Ovary (tissue), 3 donors: ENCODE results near the gene SRCIN1.

Source experiments
- EP300 ChIP-seq: sonication (generic); formaldehyde crosslinking; IDR thresholded peaks from one replicate; pipeline ENCODE4 v1.6.1; 2017; ENCODE audit warnings: antibody characterized with exemption
- POLR2A ChIP-seq: fragments of 450-650 bp; IDR thresholded peaks from one replicate; pipeline ENCODE4 v1.6.1; 2017; ENCODE audit warnings: antibody characterized with exemption, mild to moderate bottlenecking, moderate library complexity
- TF ChIP-seq, protein P1 (sequence below), 3 donors: fragments of 450-650 bp in 2 of 3; fragments of 200-600 bp in 1 of 3; IDR thresholded peaks; one replicate each; pipeline versions ENCODE4 v1.5.1 to v1.8.0; 2016 to 2022; ENCODE audit warnings: antibody characterized with exemption in 3 of 3, mild to moderate bottlenecking in 1 of 3
- donor health status: DM: no; HTN: no; CAD: no.

DNA sequence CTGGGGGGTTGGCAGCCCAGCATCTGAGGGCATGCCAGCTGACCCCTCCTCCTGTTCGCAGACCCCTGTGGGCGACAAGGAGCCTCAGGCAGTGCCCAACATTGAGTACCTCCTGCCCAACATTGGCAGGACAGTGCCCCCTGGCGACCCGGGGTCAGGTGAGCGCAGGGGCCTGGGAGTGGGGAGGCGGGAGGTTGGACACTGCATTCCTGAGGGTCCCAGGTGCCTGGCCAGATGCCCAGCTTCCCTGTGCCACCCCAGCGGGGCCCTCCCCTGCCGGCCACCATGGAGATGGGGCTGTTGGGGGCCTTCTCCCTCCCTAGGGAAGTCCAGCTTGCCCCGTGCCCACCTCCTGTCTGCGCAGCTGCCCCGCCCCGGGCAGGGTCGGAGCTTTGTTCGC, 107.4 kb downstream of the SRCIN1 start:
- no peak for TF ChIP-seq POLR2A
- TF ChIP-seq, protein P1, sequence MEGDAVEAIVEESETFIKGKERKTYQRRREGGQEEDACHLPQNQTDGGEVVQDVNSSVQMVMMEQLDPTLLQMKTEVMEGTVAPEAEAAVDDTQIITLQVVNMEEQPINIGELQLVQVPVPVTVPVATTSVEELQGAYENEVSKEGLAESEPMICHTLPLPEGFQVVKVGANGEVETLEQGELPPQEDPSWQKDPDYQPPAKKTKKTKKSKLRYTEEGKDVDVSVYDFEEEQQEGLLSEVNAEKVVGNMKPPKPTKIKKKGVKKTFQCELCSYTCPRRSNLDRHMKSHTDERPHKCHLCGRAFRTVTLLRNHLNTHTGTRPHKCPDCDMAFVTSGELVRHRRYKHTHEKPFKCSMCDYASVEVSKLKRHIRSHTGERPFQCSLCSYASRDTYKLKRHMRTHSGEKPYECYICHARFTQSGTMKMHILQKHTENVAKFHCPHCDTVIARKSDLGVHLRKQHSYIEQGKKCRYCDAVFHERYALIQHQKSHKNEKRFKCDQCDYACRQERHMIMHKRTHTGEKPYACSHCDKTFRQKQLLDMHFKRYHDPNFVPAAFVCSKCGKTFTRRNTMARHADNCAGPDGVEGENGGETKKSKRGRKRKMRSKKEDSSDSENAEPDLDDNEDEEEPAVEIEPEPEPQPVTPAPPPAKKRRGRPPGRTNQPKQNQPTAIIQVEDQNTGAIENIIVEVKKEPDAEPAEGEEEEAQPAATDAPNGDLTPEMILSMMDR (IDR thresholded peaks at IDR 0.05): no peak
- no peak for TF ChIP-seq EP300
